ENCODE data around the gene PPP1R27.

- TF ChIP-seq CTCF (IDR thresholded peaks at IDR 0.05; ENCODE audit: low read depth, low read length) = no peak
- no peak for TF ChIP-seq POLR2A (IDR thresholded peaks at IDR 0.05; ENCODE audit: extremely low read depth, insufficient read length)
These were observed 15.1 kb downstream of the PPP1R27 start for GRCh38 chr17:81819708-81820107.
